GM21423 (cell line): ENCODE results near the gene TMEM144.
"Not testable (repeated sequence)": the region's sequence is repeated elsewhere in the genome, so short reads cannot be mapped to it uniquely, and the experiment has no call there.

Experiments
- ATAC-seq: cut with Tn5 transposase; IDR thresholded peaks from one replicate; pipeline ENCODE4 v1.9.1; 2021; ENCODE audit warnings: mild to moderate bottlenecking, moderate library complexity; ENCODE audit not compliant: unreplicated experiment

TMEM144 gene

GRCh38 chr4:158234671-158235070, 24.4 kb downstream of the TMEM144 start:
- ATAC-seq = no peak

GRCh38 chr4:158236304-158237030, 26.2 kb downstream of the TMEM144 start:
- ATAC-seq = no peak

- no peak for ATAC-seq
These were observed 28.3 kb downstream of the TMEM144 start for GRCh38 chr4:158238575-158238974.

- ATAC-seq = no peak
These were observed 28.9 kb downstream of the TMEM144 start for GRCh38 chr4:158239196-158239595.

GRCh38 chr4:158243071-158243470, 32.8 kb downstream of the TMEM144 start:
- ATAC-seq = no peak

- ATAC-seq = no peak
These were observed 40.0 kb downstream of the TMEM144 start for GRCh38 chr4:158250321-158250720.

GRCh38 chr4:158253350-158253980, 43.2 kb downstream of the TMEM144 start:
- ATAC-seq = peak; percentile 74

GRCh38 chr4:158254292-158254691, 44.0 kb downstream of the TMEM144 start:
- no peak for ATAC-seq

- peak; percentile 61 for ATAC-seq
These were observed 45.5 kb downstream of the TMEM144 start for GRCh38 chr4:158255727-158256324.

- ATAC-seq = peak; percentile 37
These were observed 49.8 kb downstream of the TMEM144 start for GRCh38 chr4:158259955-158260575.

GRCh38 chr4:158261480-158261879, 51.2 kb downstream of the TMEM144 start:
- no peak for ATAC-seq

GRCh38 chr4:158268553-158268952, 58.3 kb downstream of the TMEM144 start:
- ATAC-seq = no peak

GRCh38 chr4:158274636-158275035, 64.3 kb downstream of the TMEM144 start:
- ATAC-seq = no peak

- no peak for ATAC-seq
These were observed 67.3 kb downstream of the TMEM144 start for GRCh38 chr4:158277558-158277957.

GRCh38 chr4:158279052-158279451, 68.8 kb downstream of the TMEM144 start:
- ATAC-seq = not testable (repeated sequence)

GRCh38 chr4:158280856-158281255, 70.6 kb downstream of the TMEM144 start:
- ATAC-seq = no peak

- no peak for ATAC-seq
These were observed 72.0 kb downstream of the TMEM144 start for GRCh38 chr4:158282252-158282651.

- ATAC-seq = no peak
These were observed 75.3 kb downstream of the TMEM144 start for GRCh38 chr4:158285429-158286216.

- ATAC-seq = no peak
These were observed 80.6 kb downstream of the TMEM144 start for GRCh38 chr4:158290912-158291311.

- ATAC-seq = no peak
These were observed 81.2 kb downstream of the TMEM144 start for GRCh38 chr4:158291334-158292055.
